Liver (tissue), 9 donors: Measurements from ENCODE around the gene ITPK1. TPM values are rescaled to one million over a fixed set of nuclear protein-coding genes. Genes with fewer than 3 reads are reported as not detected.

Experiments
- DNase-seq: peaks from one replicate; pipeline ENCODE4 v3.0.0-alpha.2; 2017; ENCODE audit warnings: low spot score
- H3K27ac ChIP-seq, 2 donors: one replicate each; pipeline ENCODE4 v1.7.0; 2013; ENCODE audit warnings: inconsistent platforms in 2 of 2, low read length in 2 of 2, control low read depth in 1 of 2, low read depth in 1 of 2, mild to moderate bottlenecking in 1 of 2
- H3K27me3 ChIP-seq, 4 donors: one replicate each; pipeline versions ENCODE4 v1.6.1 to v1.7.0; 2013; ENCODE audit warnings: low read length in 3 of 4, inconsistent platforms in 1 of 4, mild to moderate bottlenecking in 1 of 4, moderate library complexity in 1 of 4; ENCODE audit not compliant: control insufficient read depth in 4 of 4, insufficient read depth in 4 of 4
- H3K36me3 ChIP-seq, 4 donors: one replicate each; pipeline versions ENCODE4 v1.6.1 to v1.7.0; 2013; ENCODE audit warnings: low read length in 3 of 4, mild to moderate bottlenecking in 3 of 4, low read depth in 1 of 4, moderate library complexity in 1 of 4; ENCODE audit not compliant: control insufficient read depth in 4 of 4, insufficient read depth in 3 of 4
- H3K4me1 ChIP-seq, 4 donors: one replicate each; pipeline versions ENCODE4 v1.6.1 to v1.7.0; 2013; ENCODE audit warnings: low read length in 3 of 4, mild to moderate bottlenecking in 3 of 4, moderate library complexity in 1 of 4; ENCODE audit not compliant: control insufficient read depth in 4 of 4, insufficient read depth in 4 of 4
- H3K4me3 ChIP-seq, 3 donors: one replicate each; pipeline versions ENCODE4 v1.6.1 to v1.7.0; 2013; ENCODE audit warnings: low read length in 3 of 3, control low read depth in 1 of 3, low read depth in 1 of 3, mild to moderate bottlenecking in 1 of 3
- H3K9ac ChIP-seq, 2 donors: one replicate each; pipeline ENCODE4 v1.7.0; 2013; ENCODE audit warnings: low read length in 2 of 2, mild to moderate bottlenecking in 2 of 2, moderate library complexity in 2 of 2, control low read depth in 1 of 2, low read depth in 1 of 2
- H3K9me3 ChIP-seq, 4 donors: one replicate each; pipeline versions ENCODE4 v1.6.1 to v1.7.0; 2013; ENCODE audit warnings: low read length in 3 of 4; ENCODE audit not compliant: control insufficient read depth in 4 of 4
- CTCF ChIP-seq: fragments of 150-350 bp; IDR thresholded peaks from 2 replicates; pipeline ENCODE4 v1.5.1; 2017; ENCODE audit warnings: improper control_type of control experiment, low read depth, low read length; ENCODE audit not compliant: missing input control
- EGR1 ChIP-seq, 2 donors: IDR thresholded peaks; 2 replicates each; pipeline ENCODE4 v1.6.1; 2016 to 2018; ENCODE audit warnings: antibody characterized with exemption in 2 of 2, low read depth in 2 of 2
- FOXA1 ChIP-seq: IDR thresholded peaks from 2 replicates; pipeline ENCODE4 v1.6.1; 2016; ENCODE audit warnings: antibody characterized with exemption
- FOXA2 ChIP-seq: IDR thresholded peaks from 2 replicates; pipeline ENCODE4 v1.6.1; 2016; ENCODE audit warnings: antibody characterized with exemption
- GABPA ChIP-seq, 2 donors: IDR thresholded peaks in 1 of 2; conservative IDR thresholded peaks in 1 of 2; 2 replicates each; pipeline ENCODE4 v1.6.1; 2016; ENCODE audit warnings: antibody characterized with exemption in 2 of 2, mild to moderate bottlenecking in 1 of 2, moderate library complexity in 1 of 2
- HNF4A ChIP-seq, 2 donors: conservative IDR thresholded peaks; 2 replicates each; pipeline ENCODE4 v1.6.1; 2016; ENCODE audit warnings: antibody characterized with exemption in 2 of 2, mild to moderate bottlenecking in 2 of 2
- HNF4G ChIP-seq: IDR thresholded peaks from 2 replicates; pipeline ENCODE4 v1.6.1; 2016; ENCODE audit warnings: antibody characterized with exemption
- JUND ChIP-seq, 2 donors: IDR thresholded peaks; 2 replicates each; pipeline ENCODE4 v1.6.1; 2016; ENCODE audit warnings: antibody characterized with exemption in 2 of 2
- NR2F2 ChIP-seq: IDR thresholded peaks from 2 replicates; pipeline ENCODE4 v1.6.1; 2016; ENCODE audit warnings: antibody characterized with exemption
- RAD21 ChIP-seq, 2 donors: IDR thresholded peaks; 2 replicates each; pipeline ENCODE4 v1.6.1; 2016; ENCODE audit warnings: antibody characterized with exemption in 2 of 2, mild to moderate bottlenecking in 2 of 2
- RXRA ChIP-seq, 2 donors: IDR thresholded peaks; 2 replicates each; pipeline ENCODE4 v1.6.1; 2017 to 2018; ENCODE audit warnings: antibody characterized with exemption in 2 of 2, mild to moderate bottlenecking in 1 of 2
- TAF1 ChIP-seq: conservative IDR thresholded peaks from 2 replicates; pipeline ENCODE4 v1.6.1; 2016; ENCODE audit warnings: antibody characterized with exemption, mild to moderate bottlenecking
- YY1 ChIP-seq: IDR thresholded peaks from 2 replicates; pipeline ENCODE4 v1.6.1; 2016; ENCODE audit warnings: antibody characterized with exemption, mild to moderate bottlenecking
- ZBTB33 ChIP-seq: IDR thresholded peaks from 2 replicates; pipeline ENCODE4 v1.6.1; 2016; ENCODE audit warnings: antibody characterized with exemption
- WGBS: extraction: QIAGEN DNeasy Blood & Tissue Kit; methylation state at CpG from one replicate; pipeline ENCODE4 v1.1.7; 2013; 5-methylcytosine and 5-hydroxymethylcytosine counted together
- polyA plus RNA-seq, 2 donors: library from polyadenylated mRNA; stranded (reverse) in 1 of 2; unstranded in 1 of 2; fragments of 200-250 nt in 1 of 2; fragments of >200 nt in 1 of 2; fragmentation: Nextera tagmentation in 1 of 2; extraction: Ambion mirVana in 1 of 2; gene quantifications; one replicate each; pipeline versions ENCODE4 v1.2.1 to v1.2.3, GENCODE V29; 2013 to 2015
- total RNA-seq, 2 donors: library from RNA; depleted of rRNA; stranded (reverse); fragments of >200 nt; gene quantifications; one replicate each; pipeline ENCODE4 v1.2.3, GENCODE V29; 2014
- TF ChIP-seq, protein P1 (sequence below): IDR thresholded peaks from 2 replicates; pipeline ENCODE4 v1.6.1; 2016; ENCODE audit warnings: antibody characterized with exemption, mild to moderate bottlenecking
- TF ChIP-seq, protein P2 (sequence below): IDR thresholded peaks from 2 replicates; pipeline ENCODE4 v1.6.1; 2016; ENCODE audit warnings: antibody characterized with exemption
- TF ChIP-seq, protein P3 (sequence below): IDR thresholded peaks from 2 replicates; pipeline ENCODE4 v1.6.1; 2016; ENCODE audit warnings: antibody characterized with exemption
- donor health status: healthy.
- donor health status: healthy.
- donor health status: healthy.
- donor health status: healthy.
- donor health status: healthy.

ITPK1 gene
- total and polyA plus RNA-seq, 4 donors: 9.0 to 41.2 (median 20.4) TPM

- peaks cover 1 to 13% (median 7%) of the 10 kb centered on the region in 4 donors for H3K4me1 ChIP-seq
- TF ChIP-seq CTCF (no peak), EGR1 (IDR thresholded peaks at IDR 0.05; ENCODE audit: low read depth in 2 of 2) (no peak), YY1 (no peak), FOXA1 (no peak), HNF4G (no peak), RAD21 (IDR thresholded peaks at IDR 0.05) (no peak), ZBTB33 (no peak), FOXA2 (no peak), NR2F2 (no peak), GABPA (IDR thresholded peaks at IDR 0.05 in 1 of 2, conservative IDR thresholded peaks at IDR 0.05 in 1 of 2) (no peak), RXRA (IDR thresholded peaks at IDR 0.05) (no peak), JUND (IDR thresholded peaks at IDR 0.05) (no peak), HNF4A (conservative IDR thresholded peaks at IDR 0.05) (no peak)
- TF ChIP-seq, protein P1, sequence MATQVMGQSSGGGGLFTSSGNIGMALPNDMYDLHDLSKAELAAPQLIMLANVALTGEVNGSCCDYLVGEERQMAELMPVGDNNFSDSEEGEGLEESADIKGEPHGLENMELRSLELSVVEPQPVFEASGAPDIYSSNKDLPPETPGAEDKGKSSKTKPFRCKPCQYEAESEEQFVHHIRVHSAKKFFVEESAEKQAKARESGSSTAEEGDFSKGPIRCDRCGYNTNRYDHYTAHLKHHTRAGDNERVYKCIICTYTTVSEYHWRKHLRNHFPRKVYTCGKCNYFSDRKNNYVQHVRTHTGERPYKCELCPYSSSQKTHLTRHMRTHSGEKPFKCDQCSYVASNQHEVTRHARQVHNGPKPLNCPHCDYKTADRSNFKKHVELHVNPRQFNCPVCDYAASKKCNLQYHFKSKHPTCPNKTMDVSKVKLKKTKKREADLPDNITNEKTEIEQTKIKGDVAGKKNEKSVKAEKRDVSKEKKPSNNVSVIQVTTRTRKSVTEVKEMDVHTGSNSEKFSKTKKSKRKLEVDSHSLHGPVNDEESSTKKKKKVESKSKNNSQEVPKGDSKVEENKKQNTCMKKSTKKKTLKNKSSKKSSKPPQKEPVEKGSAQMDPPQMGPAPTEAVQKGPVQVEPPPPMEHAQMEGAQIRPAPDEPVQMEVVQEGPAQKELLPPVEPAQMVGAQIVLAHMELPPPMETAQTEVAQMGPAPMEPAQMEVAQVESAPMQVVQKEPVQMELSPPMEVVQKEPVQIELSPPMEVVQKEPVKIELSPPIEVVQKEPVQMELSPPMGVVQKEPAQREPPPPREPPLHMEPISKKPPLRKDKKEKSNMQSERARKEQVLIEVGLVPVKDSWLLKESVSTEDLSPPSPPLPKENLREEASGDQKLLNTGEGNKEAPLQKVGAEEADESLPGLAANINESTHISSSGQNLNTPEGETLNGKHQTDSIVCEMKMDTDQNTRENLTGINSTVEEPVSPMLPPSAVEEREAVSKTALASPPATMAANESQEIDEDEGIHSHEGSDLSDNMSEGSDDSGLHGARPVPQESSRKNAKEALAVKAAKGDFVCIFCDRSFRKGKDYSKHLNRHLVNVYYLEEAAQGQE: no peak
- TF ChIP-seq, protein P2, sequence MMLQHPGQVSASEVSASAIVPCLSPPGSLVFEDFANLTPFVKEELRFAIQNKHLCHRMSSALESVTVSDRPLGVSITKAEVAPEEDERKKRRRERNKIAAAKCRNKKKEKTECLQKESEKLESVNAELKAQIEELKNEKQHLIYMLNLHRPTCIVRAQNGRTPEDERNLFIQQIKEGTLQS: no peak
- TF ChIP-seq, protein P3, sequence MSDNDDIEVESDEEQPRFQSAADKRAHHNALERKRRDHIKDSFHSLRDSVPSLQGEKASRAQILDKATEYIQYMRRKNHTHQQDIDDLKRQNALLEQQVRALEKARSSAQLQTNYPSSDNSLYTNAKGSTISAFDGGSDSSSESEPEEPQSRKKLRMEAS: no peak
- H3K27ac ChIP-seq: no peak overlapping the region
- H3K9me3 ChIP-seq: no peaks in the 10 kb centered on the region
- no peak overlapping the region for H3K4me3 ChIP-seq
- WGBS: 94% methylated on average over 6 of the region's 6 CpGs
- no peaks in the 10 kb centered on the region for H3K27me3 ChIP-seq
- no peak overlapping the region for H3K9ac ChIP-seq
- peaks cover 0 to 25% (median 4%) of the 10 kb centered on the region in 4 donors for H3K36me3 ChIP-seq
- no peak for DNase-seq
Observed at GRCh38 chr14:92950773-92951172, 165.0 kb downstream of the ITPK1 start.

- H3K36me3 ChIP-seq: peaks cover 0 to 22% (median 7%) of the 10 kb centered on the region in 4 donors
- H3K9ac ChIP-seq: no peak overlapping the region
- TF ChIP-seq ZBTB33: no peak
- TF ChIP-seq, protein P2: no peak
- TF ChIP-seq YY1: no peak
- TF ChIP-seq HNF4A (conservative IDR thresholded peaks at IDR 0.05): no peak
- no peak for TF ChIP-seq TAF1
- TF ChIP-seq FOXA2: no peak
- TF ChIP-seq, protein P3: no peak
- TF ChIP-seq FOXA1: no peak
- TF ChIP-seq, protein P1: no peak
- no peak for TF ChIP-seq RAD21 (IDR thresholded peaks at IDR 0.05)
- TF ChIP-seq GABPA (IDR thresholded peaks at IDR 0.05 in 1 of 2, conservative IDR thresholded peaks at IDR 0.05 in 1 of 2): no peak
- no peak for TF ChIP-seq HNF4G
Observed at GRCh38 chr14:92950193-92950540, 165.6 kb downstream of the ITPK1 start.

More at GRCh38 chr14:92950193-92950540, 165.6 kb downstream of the ITPK1 start:
- WGBS: 96% methylated on average over 7 of the region's 7 CpGs
- no peak for DNase-seq
- no peaks in the 10 kb centered on the region for H3K27me3 ChIP-seq
- H3K27ac ChIP-seq: no peak overlapping the region
- H3K4me1 ChIP-seq: peaks cover 1 to 13% (median 7%) of the 10 kb centered on the region in 4 donors
- no peak overlapping the region for H3K4me3 ChIP-seq
- no peaks in the 10 kb centered on the region for H3K9me3 ChIP-seq
